Vagina (tissue), 2 donors: ENCODE results near the gene FRK. TPM values are rescaled to one million over a fixed set of nuclear protein-coding genes. Genes with fewer than 3 reads are reported as not detected.

ENCODE experiments used
- DNase-seq, 2 donors: peaks; one replicate each; pipeline ENCODE4 v3.0.0-alpha.2; 2017; ENCODE audit errors: extremely low spot score in 2 of 2
- H3K27ac ChIP-seq: fragments of 200-600 bp; sonication (generic); one replicate; pipeline ENCODE4 v1.5.1; 2019
- H3K27me3 ChIP-seq: fragments of 200-600 bp; sonication (generic); one replicate; pipeline ENCODE4 v1.5.1; 2019
- H3K36me3 ChIP-seq, 2 donors: fragments of 200-600 bp; sonication (generic); one replicate each; pipeline ENCODE4 v1.5.1; 2017 to 2019
- H3K4me1 ChIP-seq: fragments of 200-600 bp; sonication (generic); one replicate; pipeline ENCODE4 v1.5.1; 2019
- H3K4me3 ChIP-seq, 2 donors: fragments of 200-600 bp; sonication (generic); 1 replicate in 1 of 2; 2 replicates in 1 of 2; pipeline ENCODE4 v1.5.1; 2016 to 2019
- H3K9me3 ChIP-seq: fragments of 200-600 bp; sonication (generic); one replicate; pipeline ENCODE4 v1.5.1; 2019
- CTCF ChIP-seq, 3 experiments: fragments of 450-650 bp in 2 of 3; fragments of 200-600 bp in 1 of 3; sonication (generic) in 1 of 3; IDR thresholded peaks; one replicate each; pipeline ENCODE4 v1.5.1; 2017 to 2019; ENCODE audit warnings: antibody characterized with exemption in 3 of 3, mild to moderate bottlenecking in 2 of 3, moderate library complexity in 2 of 3
- POLR2A ChIP-seq, 2 donors: fragments of 450-650 bp; IDR thresholded peaks; one replicate each; pipeline ENCODE4 v1.6.1; 2017; ENCODE audit warnings: antibody characterized with exemption in 2 of 2, mild to moderate bottlenecking in 2 of 2, moderate library complexity in 2 of 2
- POLR2AphosphoS5 ChIP-seq, 2 donors: sonication (generic); formaldehyde crosslinking; IDR thresholded peaks; one replicate each; pipeline ENCODE4 v1.9.0; 2017; ENCODE audit warnings: antibody characterized with exemption in 2 of 2, mild to moderate bottlenecking in 2 of 2, low read depth in 1 of 2; ENCODE audit not compliant: insufficient read depth in 1 of 2
- intact Hi-C: fragments of 100-400 bp; cut with DNase I; formaldehyde crosslinking; loops from one replicate; pipeline ENCODE4 v1.15.1; 2023
- total RNA-seq: library from RNA; depleted of rRNA; stranded (reverse); fragments of >200 nt; gene quantifications from one replicate; pipeline ENCODE4 v1.2.3, GENCODE V29; 2016

Gene FRK
- total RNA-seq, 1 donor from 2014 or later = 3.9 TPM

- Histone ChIP-seq H3K4me3 (no peak overlapping the region), H3K36me3 (no peaks in the 10 kb centered on the region), H3K27ac (no peak overlapping the region), H3K27me3 (no peaks in the 10 kb centered on the region), H3K4me1 (no peaks in the 10 kb centered on the region), H3K9me3 (no peaks in the 10 kb centered on the region)
- intact Hi-C loops = no loop called here
- TF ChIP-seq CTCF (IDR thresholded peaks at IDR 0.05) (no peak), POLR2AphosphoS5 (IDR thresholded peaks at IDR 0.05; ENCODE audit: insufficient read depth in 1 of 2, low read depth in 1 of 2) (no peak), POLR2A (IDR thresholded peaks at IDR 0.05) (no peak)
- no peak for DNase-seq
These were observed 74.7 kb downstream of the FRK start for GRCh38 chr6:115986026-115986425.

GRCh38 chr6:115984809-115985208 lies 75.9 kb downstream of the FRK start:
- Histone ChIP-seq H3K9me3 (no peaks in the 10 kb centered on the region), H3K4me1 (no peaks in the 10 kb centered on the region), H3K27me3 (no peaks in the 10 kb centered on the region), H3K4me3 (no peak overlapping the region), H3K27ac (no peak overlapping the region), H3K36me3 (no peaks in the 10 kb centered on the region)
- intact Hi-C loops = no loop called here
- TF ChIP-seq POLR2A (IDR thresholded peaks at IDR 0.05) (no peak), POLR2AphosphoS5 (IDR thresholded peaks at IDR 0.05; ENCODE audit: insufficient read depth in 1 of 2, low read depth in 1 of 2) (no peak), CTCF (IDR thresholded peaks at IDR 0.05) (no peak)
- no peak for DNase-seq

GRCh38 chr6:115983998-115984397 lies 76.7 kb downstream of the FRK start:
- no peaks in the 10 kb centered on the region for H3K36me3 ChIP-seq
- intact Hi-C loops = no loop called here
- no peak for DNase-seq
- no peaks in the 10 kb centered on the region for H3K27me3 ChIP-seq
- H3K4me3 ChIP-seq = no peak overlapping the region
- TF ChIP-seq CTCF (IDR thresholded peaks at IDR 0.05) = no peak
- no peak for TF ChIP-seq POLR2AphosphoS5 (IDR thresholded peaks at IDR 0.05; ENCODE audit: insufficient read depth in 1 of 2, low read depth in 1 of 2)
- no peak for TF ChIP-seq POLR2A (IDR thresholded peaks at IDR 0.05)
- no peak overlapping the region for H3K27ac ChIP-seq
- no peaks in the 10 kb centered on the region for H3K4me1 ChIP-seq
- H3K9me3 ChIP-seq = no peaks in the 10 kb centered on the region

DNA sequence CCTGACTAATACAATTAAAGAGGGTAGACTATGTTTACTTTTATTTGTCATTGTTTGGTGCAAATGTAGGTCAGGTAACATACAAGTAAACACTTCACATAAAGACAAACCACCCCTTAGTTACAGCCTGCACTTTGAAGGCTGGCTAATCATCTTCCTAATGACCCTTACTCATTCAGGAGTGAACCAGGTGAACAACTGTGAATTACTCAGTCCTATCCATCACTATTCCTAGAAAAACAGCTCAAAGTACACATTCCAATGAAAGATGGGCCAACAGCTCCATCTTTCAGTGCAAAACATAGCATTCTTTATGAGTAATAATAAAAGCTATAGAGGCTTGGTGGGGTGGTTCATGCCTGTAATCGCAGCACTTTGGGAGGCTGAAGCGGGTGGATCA lies 78.2 kb downstream of the FRK start:
- TF ChIP-seq POLR2AphosphoS5 (IDR thresholded peaks at IDR 0.05; ENCODE audit: insufficient read depth in 1 of 2, low read depth in 1 of 2) (no peak), CTCF (IDR thresholded peaks at IDR 0.05) (no peak), POLR2A (IDR thresholded peaks at IDR 0.05) (no peak)
- no peaks in the 10 kb centered on the region for H3K36me3 ChIP-seq
- H3K4me1 ChIP-seq = no peaks in the 10 kb centered on the region

DNA sequence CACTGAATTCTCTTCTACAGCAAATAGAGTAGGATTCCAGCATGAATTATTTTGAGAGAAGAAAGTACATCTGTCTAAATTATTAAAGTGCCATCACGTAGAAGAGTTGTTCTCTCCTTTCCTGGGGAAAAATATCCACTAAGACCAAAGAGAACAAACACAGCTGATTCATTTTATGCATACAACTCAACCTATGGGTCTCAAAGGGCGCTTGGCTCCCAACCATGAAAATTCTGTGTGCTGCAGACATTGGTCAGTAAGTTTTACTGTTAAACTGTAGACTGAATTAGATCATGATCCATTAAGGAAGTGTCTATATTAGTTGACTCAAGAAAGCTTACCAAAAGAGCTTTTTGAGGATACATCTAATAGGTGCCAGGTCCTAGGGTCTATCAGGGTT lies 83.5 kb downstream of the FRK start:
- TF ChIP-seq POLR2A (IDR thresholded peaks at IDR 0.05) (no peak), POLR2AphosphoS5 (IDR thresholded peaks at IDR 0.05; ENCODE audit: insufficient read depth in 1 of 2, low read depth in 1 of 2) (no peak), CTCF (IDR thresholded peaks at IDR 0.05) (no peak)
- DNase-seq = no peak
- no peak overlapping the region for H3K27ac ChIP-seq
- no peaks in the 10 kb centered on the region for H3K36me3 ChIP-seq
- no peaks in the 10 kb centered on the region for H3K9me3 ChIP-seq
- no peaks in the 10 kb centered on the region for H3K27me3 ChIP-seq
- H3K4me1 ChIP-seq = no peaks in the 10 kb centered on the region
- H3K4me3 ChIP-seq = no peak overlapping the region
- intact Hi-C loops = no loop called here

More for the DNA sequence above, 78.2 kb downstream of the FRK start:
- intact Hi-C loops = no loop called here
- Histone ChIP-seq H3K27ac (no peak overlapping the region), H3K4me3 (no peak overlapping the region), H3K27me3 (no peaks in the 10 kb centered on the region), H3K9me3 (no peaks in the 10 kb centered on the region)
- DNase-seq = no peak
